Neural cell (in vitro differentiated cells): ENCODE data around the gene ROPN1B.

Experiments used
- CTCF ChIP-seq: fragments of 450-650 bp; IDR thresholded peaks from 2 replicates; pipeline ENCODE4 v1.5.1; 2014; ENCODE audit warnings: antibody characterized with exemption, mild to moderate bottlenecking, moderate library complexity; ENCODE audit not compliant: poor library complexity, severe bottlenecking
- EZH2 ChIP-seq: fragments of 200-600, 300-800 bp; shearing (Covaris generic), sonication (generic); IDR thresholded peaks from 2 replicates; pipeline ENCODE4 v1.6.1; 2014; ENCODE audit warnings: antibody characterized with exemption, low read length, borderline replicate concordance, mild to moderate bottlenecking; ENCODE audit not compliant: insufficient read depth, poor library complexity, severe bottlenecking
- POLR2AphosphoS5 ChIP-seq: IDR thresholded peaks from 2 replicates; pipeline ENCODE4 v1.6.1; 2012
- RAD21 ChIP-seq: fragments of 450-650 bp; conservative IDR thresholded peaks from 2 replicates; pipeline ENCODE4 v1.6.1; 2014; ENCODE audit warnings: antibody characterized with exemption, mild to moderate bottlenecking, moderate library complexity
- REST ChIP-seq: IDR thresholded peaks from 2 replicates; pipeline ENCODE4 v1.6.1; 2012; ENCODE audit warnings: borderline replicate concordance

- no peak for TF ChIP-seq CTCF
- TF ChIP-seq EZH2, result no peak
- no peak for TF ChIP-seq RAD21
- no peak for TF ChIP-seq POLR2AphosphoS5
- TF ChIP-seq REST, result no peak
These were observed 47.6 kb downstream of the ROPN1B start for GRCh38 chr3:126016616-126017015.
